HepG2 (cell line): ENCODE data around the gene BCAS3. TPM values are rescaled to one million over a fixed set of nuclear protein-coding genes. Genes with fewer than 3 reads are reported as not detected.

Source experiments
- ATAC-seq: fragments of 200-7000 bp; cut with Tn5 transposase; 3 replicates; pipeline ENCODE4 v1.9.1; 2020; ENCODE audit warnings: mild to moderate bottlenecking, moderate library complexity
- BruUV-seq: library from RNA; stranded (reverse); fragments of 400-500 nt; replicated peaks from 2 replicates; lab custom pipeline; 2021; lab: Mats Ljungman, UMichigan
- CTCF ChIA-PET: fragments of 300-600 bp; formaldehyde crosslinking; extraction: SDS; loops from one replicate; lab custom pipeline; 2021; ENCODE audit warnings: low total read pairs, inconsistent platforms, low intra/inter-chr PET ratio; lab: Yijun Ruan, JAX
- POLR2A ChIA-PET: fragments of 350-600 bp; sonication (Branson Sonifier 250); formaldehyde crosslinking; loops from one replicate; lab custom pipeline; 2020; ENCODE audit warnings: antibody characterized with exemption, inconsistent platforms; lab: Yijun Ruan, JAX
- DNase-seq: peaks from one replicate; pipeline ENCODE4 v3.0.0-alpha.2; 2015; ENCODE audit warnings: low spot score
- FAIRE-seq: peaks from 3 replicates; lab custom pipeline; 2011; peaks lifted over from hg19 to GRCh38; lab: Jason Lieb, UNC
- H2AFZ ChIP-seq: one replicate; pipeline ENCODE4 v1.6.1; 2011; ENCODE audit warnings: low read length, inconsistent platforms
- H3K27ac ChIP-seq: fragments of 300-600 bp; 3 replicates; pipeline ENCODE4 v1.8.0; 2011; ENCODE audit warnings: mixed run types, mild to moderate bottlenecking, mixed read lengths, low read length, inconsistent platforms; ENCODE audit not compliant: insufficient read depth; ENCODE audit errors: extremely low read length
- H3K27me3 ChIP-seq, 2 experiments: fragments of 200-600 bp in 1 of 2; 2 replicates in 1 of 2; 3 replicates in 1 of 2; pipeline versions ENCODE4 v1.6.0 to v1.8.0; 2011; ENCODE audit warnings: low read length in 2 of 2, mild to moderate bottlenecking in 2 of 2, moderate library complexity in 2 of 2, inconsistent platforms in 1 of 2; ENCODE audit not compliant: insufficient read depth in 2 of 2, control insufficient read depth in 1 of 2
- H3K36me3 ChIP-seq, 2 experiments: fragments of 200-600 bp in 1 of 2; replicated peaks in 1 of 2; 2 replicates in 1 of 2; 3 replicates in 1 of 2; pipeline versions ENCODE4 v1.5.1 to v1.8.0; 2011; ENCODE audit warnings: low read length in 2 of 2, inconsistent platforms in 1 of 2; ENCODE audit not compliant: insufficient read depth in 2 of 2, control insufficient read depth in 1 of 2
- H3K4me1 ChIP-seq: 2 replicates; pipeline ENCODE4 v1.5.1; 2012; ENCODE audit warnings: low read length, inconsistent platforms; ENCODE audit not compliant: insufficient read depth
- H3K4me2 ChIP-seq: 2 replicates; pipeline ENCODE4 v1.6.0; 2011; ENCODE audit warnings: low read depth, low read length, inconsistent platforms
- H3K4me3 ChIP-seq, 3 experiments: fragments of 200-600 bp in 1 of 3; sonication (generic), shearing (Covaris generic) in 1 of 3; replicated peaks in 1 of 3; 2 replicates each; pipeline ENCODE4 v1.5.1; 2011 to 2016; ENCODE audit warnings: low read length in 3 of 3, inconsistent platforms in 2 of 3, low read depth in 2 of 3, mild to moderate bottlenecking in 2 of 3, control low read depth in 1 of 3, mixed read lengths in 1 of 3; ENCODE audit not compliant: insufficient read depth in 1 of 3
- H3K79me2 ChIP-seq: one replicate; pipeline ENCODE4 v1.6.1; 2011; ENCODE audit warnings: low read length, inconsistent platforms; ENCODE audit not compliant: insufficient read depth
- H3K9ac ChIP-seq: 2 replicates; pipeline ENCODE4 v1.6.0; 2011; ENCODE audit warnings: mild to moderate bottlenecking, low read depth, low read length, inconsistent platforms; ENCODE audit not compliant: insufficient read depth
- H3K9me3 ChIP-seq: 2 replicates; pipeline ENCODE4 v1.5.1; 2012; ENCODE audit warnings: mild to moderate bottlenecking, low read length
- H4K20me1 ChIP-seq: 2 replicates; pipeline ENCODE4 v1.6.0; 2011; ENCODE audit warnings: inconsistent platforms, mild to moderate bottlenecking, low read length, moderate library complexity; ENCODE audit not compliant: insufficient read depth
- ADNP ChIP-seq: sonication (generic); formaldehyde crosslinking; IDR thresholded peaks from 2 replicates; pipeline ENCODE4 v1.4.0; 2020; ENCODE audit warnings: missing genetic modification reagents
- BHLHE40 ChIP-seq: IDR thresholded peaks from 2 replicates; pipeline ENCODE4 v1.6.1; 2011; ENCODE audit warnings: low read length, improper control_type of control experiment
- RAD51 ChIP-seq: fragments of 450-650 bp; IDR thresholded peaks from 2 replicates; pipeline ENCODE4 v1.6.1; 2016; ENCODE audit warnings: borderline replicate concordance
- SP140L ChIP-seq: sonication (generic); formaldehyde crosslinking; IDR thresholded peaks from 2 replicates; pipeline ENCODE4 v1.4.0; 2020; ENCODE audit warnings: missing genetic modification reagents, borderline replicate concordance
- ZBTB7B ChIP-seq: sonication (generic); formaldehyde crosslinking; IDR thresholded peaks from 2 replicates; pipeline ENCODE4 v1.4.0; 2020; ENCODE audit warnings: missing genetic modification reagents
- ZKSCAN8 ChIP-seq: IDR thresholded peaks from 2 replicates; pipeline ENCODE4 v1.6.1; 2016; ENCODE audit warnings: borderline replicate concordance, missing genetic modification reagents, missing compliant biosample characterization
- ZNF232 ChIP-seq: sonication (generic); formaldehyde crosslinking; IDR thresholded peaks from 2 replicates; pipeline ENCODE4 v1.4.0; 2020; ENCODE audit warnings: missing genetic modification reagents, borderline replicate concordance
- ZNF652 ChIP-seq: IDR thresholded peaks from 2 replicates; pipeline ENCODE4 v1.6.1; 2016; ENCODE audit warnings: low read depth, borderline replicate concordance
- ZNF777 ChIP-seq: sonication (generic); formaldehyde crosslinking; IDR thresholded peaks from 2 replicates; pipeline ENCODE4 v1.4.0; 2020; ENCODE audit warnings: missing genetic modification reagents
- ZNF839 ChIP-seq: sonication (generic); formaldehyde crosslinking; IDR thresholded peaks from 2 replicates; pipeline ENCODE4 v1.4.0; 2020; ENCODE audit warnings: missing genetic modification reagents, mild to moderate bottlenecking, borderline replicate concordance
- WGBS: methylation state at CpG from one replicate; pipeline ENCODE4 v1.1.6; 2017; ENCODE audit warnings: low lambda C conversion rate; 5-methylcytosine and 5-hydroxymethylcytosine counted together
- in situ Hi-C: cut with HindIII; loops from 2 replicates; pipeline ENCODE4 v1.10.0; 2017; ENCODE audit warnings: low pct_unique_long_range_greater_than_20kb; ENCODE audit not compliant: extremely low pct_ligation_motif_present
- intact Hi-C: fragments of 100-400 bp; cut with micrococcal nuclease; formaldehyde crosslinking; loops from one replicate; pipeline ENCODE4 v1.10.0; 2022; ENCODE audit not compliant: unreplicated experiment
- polyA plus RNA-seq, 8 experiments: library from polyadenylated mRNA; depleted of rRNA in 3 of 8; stranded (reverse) in 7 of 8; unstranded in 1 of 8; fragments of >200 nt; fragmentation: Illumina TruSeq in 4 of 8; extraction: Trizol in 4 of 8; gene quantifications; 2 replicates each; pipeline versions ENCODE4 v1.2.1 to v1.2.3, GENCODE V29; 2011 to 2016; ENCODE audit warnings: low read depth in 4 of 8, missing spikeins in 1 of 8, mixed read lengths in 1 of 8; ENCODE audit not compliant: insufficient read depth in 1 of 8
- total RNA-seq, 5 experiments: library from RNA; depleted of rRNA; stranded (reverse); fragments of >200 nt; fragmentation: Illumina TruSeq; extraction: Trizol; gene quantifications; 2 replicates each; pipeline ENCODE4 v1.2.3, GENCODE V29; 2016; ENCODE audit warnings: low read depth in 1 of 5
- TF ChIP-seq, protein P1 (sequence below): sonication (generic); formaldehyde crosslinking; IDR thresholded peaks from 2 replicates; pipeline ENCODE4 v1.5.0; 2020; ENCODE audit warnings: missing genetic modification reagents, mild to moderate bottlenecking, borderline replicate concordance
- TF ChIP-seq, protein P2 (sequence below): sonication (generic); formaldehyde crosslinking; IDR thresholded peaks from 2 replicates; pipeline ENCODE4 v1.4.0; 2020; ENCODE audit warnings: mild to moderate bottlenecking, missing genetic modification reagents
- TF ChIP-seq, protein P3 (sequence below): sonication (generic); formaldehyde crosslinking; IDR thresholded peaks from 2 replicates; pipeline ENCODE4 v1.4.0; 2020; ENCODE audit warnings: mild to moderate bottlenecking, missing genetic modification reagents
- TF ChIP-seq, protein P4 (sequence below): sonication (generic); formaldehyde crosslinking; IDR thresholded peaks from 2 replicates; pipeline ENCODE4 v1.9.0; 2021; ENCODE audit warnings: missing genetic modification reagents, mild to moderate bottlenecking, borderline replicate concordance
- TF ChIP-seq, protein P5 (sequence below): sonication (generic); formaldehyde crosslinking; IDR thresholded peaks from 2 replicates; pipeline ENCODE4 v1.8.1; 2023; ENCODE audit warnings: mild to moderate bottlenecking, missing genetic modification reagents
- TF ChIP-seq, protein P6 (sequence below), 2 experiments: sonication (generic) in 1 of 2; formaldehyde crosslinking in 1 of 2; IDR thresholded peaks; 2 replicates each; pipeline versions ENCODE4 v1.5.1 to v1.6.1; 2011 to 2020; ENCODE audit warnings: borderline replicate concordance in 1 of 2, low read depth in 1 of 2, low read length in 1 of 2, mild to moderate bottlenecking in 1 of 2, missing genetic modification reagents in 1 of 2, moderate library complexity in 1 of 2

Gene BCAS3
- total and polyA plus RNA-seq, 2 of the 13 experiments (the other 11 are each of a cell fraction or from before 2014, with no cell fraction given), result 10.7 to 11.2 TPM

DNA sequence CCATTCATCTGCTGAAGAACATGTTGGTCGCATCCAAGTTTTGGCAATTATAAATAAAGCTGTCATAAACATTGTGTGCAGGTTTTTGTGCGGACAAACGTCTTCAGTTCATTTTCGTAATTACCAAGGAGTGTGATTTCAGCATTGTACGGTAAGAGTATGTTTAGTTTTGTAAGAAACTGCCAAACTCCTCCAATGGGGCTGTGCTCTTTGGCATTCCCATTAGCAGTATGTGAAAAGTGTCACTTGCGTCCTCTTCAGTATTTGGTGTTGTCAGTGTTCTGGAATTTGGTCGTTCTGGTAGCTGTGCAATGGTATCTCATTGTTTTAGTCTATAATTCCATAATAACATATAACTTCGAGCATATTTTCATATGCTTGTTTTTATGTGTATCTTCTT is 120.9 kb downstream of the BCAS3 start:
- FAIRE-seq (no peak), DNase-seq (no peak), ATAC-seq (no peak)
- intact Hi-C loops (no loop called here), in situ Hi-C loops (no loop called here)
- no TSS peak for BruUV-seq
- Histone ChIP-seq H3K27me3 (no peaks in the 10 kb centered on the region), H2AFZ (no peak overlapping the region), H3K4me1 (no peaks in the 10 kb centered on the region), H3K27ac (no peak overlapping the region), H3K4me2 (no peak overlapping the region), H3K36me3 (no peaks in the 10 kb centered on the region), H3K9ac (no peak overlapping the region), H3K79me2 (no peaks in the 10 kb centered on the region), H3K4me3 (no peak overlapping the region), H3K9me3 (no peaks in the 10 kb centered on the region), H4K20me1 (no peaks in the 10 kb centered on the region)
- CTCF ChIA-PET, result no interaction called here
- TF ChIP-seq, protein P1, sequence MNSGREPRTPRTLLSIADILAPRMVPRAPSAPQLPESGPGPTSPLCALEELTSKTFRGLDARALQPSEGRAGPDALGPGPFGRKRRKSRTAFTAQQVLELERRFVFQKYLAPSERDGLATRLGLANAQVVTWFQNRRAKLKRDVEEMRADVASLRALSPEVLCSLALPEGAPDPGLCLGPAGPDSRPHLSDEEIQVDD (CRISPR knock-in tag), result no peak
- TF ChIP-seq ZNF652, result no peak
- TF ChIP-seq ZNF839 (CRISPR knock-in tag), result no peak
- TF ChIP-seq ZNF777 (CRISPR knock-in tag), result no peak
- TF ChIP-seq ZNF232 (CRISPR knock-in tag), result no peak
- no peak for TF ChIP-seq ZBTB7B (CRISPR knock-in tag)
- TF ChIP-seq BHLHE40, result no peak
- TF ChIP-seq, protein P2, sequence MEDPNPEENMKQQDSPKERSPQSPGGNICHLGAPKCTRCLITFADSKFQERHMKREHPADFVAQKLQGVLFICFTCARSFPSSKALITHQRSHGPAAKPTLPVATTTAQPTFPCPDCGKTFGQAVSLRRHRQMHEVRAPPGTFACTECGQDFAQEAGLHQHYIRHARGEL (CRISPR knock-in tag), result no peak
- TF ChIP-seq RAD51, result no peak
- TF ChIP-seq, protein P3, sequence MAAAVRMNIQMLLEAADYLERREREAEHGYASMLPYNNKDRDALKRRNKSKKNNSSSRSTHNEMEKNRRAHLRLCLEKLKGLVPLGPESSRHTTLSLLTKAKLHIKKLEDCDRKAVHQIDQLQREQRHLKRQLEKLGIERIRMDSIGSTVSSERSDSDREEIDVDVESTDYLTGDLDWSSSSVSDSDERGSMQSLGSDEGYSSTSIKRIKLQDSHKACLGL, result no peak
- TF ChIP-seq, protein P4, sequence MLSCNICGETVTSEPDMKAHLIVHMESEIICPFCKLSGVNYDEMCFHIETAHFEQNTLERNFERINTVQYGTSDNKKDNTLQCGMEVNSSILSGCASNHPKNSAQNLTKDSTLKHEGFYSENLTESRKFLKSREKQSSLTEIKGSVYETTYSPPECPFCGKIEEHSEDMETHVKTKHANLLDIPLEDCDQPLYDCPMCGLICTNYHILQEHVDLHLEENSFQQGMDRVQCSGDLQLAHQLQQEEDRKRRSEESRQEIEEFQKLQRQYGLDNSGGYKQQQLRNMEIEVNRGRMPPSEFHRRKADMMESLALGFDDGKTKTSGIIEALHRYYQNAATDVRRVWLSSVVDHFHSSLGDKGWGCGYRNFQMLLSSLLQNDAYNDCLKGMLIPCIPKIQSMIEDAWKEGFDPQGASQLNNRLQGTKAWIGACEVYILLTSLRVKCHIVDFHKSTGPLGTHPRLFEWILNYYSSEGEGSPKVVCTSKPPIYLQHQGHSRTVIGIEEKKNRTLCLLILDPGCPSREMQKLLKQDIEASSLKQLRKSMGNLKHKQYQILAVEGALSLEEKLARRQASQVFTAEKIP (CRISPR knock-in tag), result no peak
- no peak for TF ChIP-seq SP140L (CRISPR knock-in tag)
- no peak for TF ChIP-seq ADNP (CRISPR knock-in tag)
- TF ChIP-seq, protein P5, sequence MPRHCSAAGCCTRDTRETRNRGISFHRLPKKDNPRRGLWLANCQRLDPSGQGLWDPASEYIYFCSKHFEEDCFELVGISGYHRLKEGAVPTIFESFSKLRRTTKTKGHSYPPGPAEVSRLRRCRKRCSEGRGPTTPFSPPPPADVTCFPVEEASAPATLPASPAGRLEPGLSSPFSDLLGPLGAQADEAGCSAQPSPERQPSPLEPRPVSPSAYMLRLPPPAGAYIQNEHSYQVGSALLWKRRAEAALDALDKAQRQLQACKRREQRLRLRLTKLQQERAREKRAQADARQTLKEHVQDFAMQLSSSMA (CRISPR knock-in tag), result no peak
- no peak for TF ChIP-seq ZKSCAN8 (CRISPR knock-in tag)
- TF ChIP-seq, protein P6, sequence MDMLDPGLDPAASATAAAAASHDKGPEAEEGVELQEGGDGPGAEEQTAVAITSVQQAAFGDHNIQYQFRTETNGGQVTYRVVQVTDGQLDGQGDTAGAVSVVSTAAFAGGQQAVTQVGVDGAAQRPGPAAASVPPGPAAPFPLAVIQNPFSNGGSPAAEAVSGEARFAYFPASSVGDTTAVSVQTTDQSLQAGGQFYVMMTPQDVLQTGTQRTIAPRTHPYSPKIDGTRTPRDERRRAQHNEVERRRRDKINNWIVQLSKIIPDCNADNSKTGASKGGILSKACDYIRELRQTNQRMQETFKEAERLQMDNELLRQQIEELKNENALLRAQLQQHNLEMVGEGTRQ (IDR thresholded peaks at IDR 0.05; ENCODE audit: low read depth, low read length), result no peak
- TF ChIP-seq, protein P6 (CRISPR knock-in tag; IDR thresholded peaks at IDR 0.05; ENCODE audit: borderline replicate concordance), result no peak
- POLR2A ChIA-PET, result no interaction called here
- 56% methylated on average over 8 of the region's 8 CpGs for WGBS
